ENCODE measurements around the gene SOWAHC.

DNA sequence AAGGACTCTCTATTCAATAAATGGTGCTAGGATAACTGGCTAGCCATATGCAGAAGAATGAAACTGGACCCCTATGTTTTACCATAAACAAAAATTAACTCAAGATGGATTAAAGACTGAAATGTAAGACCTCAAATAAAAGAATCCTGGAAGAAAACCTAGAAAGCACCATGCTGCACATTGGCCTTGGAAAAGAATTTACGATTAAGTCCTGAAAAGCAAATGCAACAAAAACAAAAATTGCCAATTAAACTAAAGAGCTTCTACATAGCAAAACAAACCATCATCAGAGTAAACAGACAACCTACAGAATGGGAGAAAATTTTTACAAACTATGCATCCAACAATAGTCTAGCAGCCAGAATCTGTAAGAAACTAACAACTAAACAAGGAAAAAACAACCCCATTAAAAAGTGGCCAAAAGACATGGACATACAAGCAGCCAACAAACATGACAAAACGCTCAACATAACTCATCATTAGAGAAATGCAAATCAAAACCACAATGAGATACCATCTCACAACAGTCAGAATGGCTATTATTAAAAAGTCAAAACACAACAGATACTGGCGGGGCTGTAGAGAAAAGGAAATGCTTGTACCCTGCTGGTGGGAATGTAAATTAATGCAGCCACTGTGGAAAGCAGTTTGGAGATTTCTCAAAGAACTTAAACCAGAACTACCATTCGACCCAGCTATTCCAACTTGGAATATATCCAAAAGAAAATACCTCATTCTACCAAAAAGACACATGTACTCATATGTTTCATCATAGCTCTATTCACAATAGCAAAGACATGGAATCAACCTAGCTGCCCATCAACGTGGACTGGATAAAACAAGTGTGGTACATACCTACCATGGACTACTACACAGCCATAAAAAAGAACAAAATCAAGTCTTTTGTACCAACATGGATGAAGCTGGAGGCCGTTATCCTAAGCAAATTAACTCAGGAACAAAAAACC lies 31.0 kb upstream of the SOWAHC start:
- TF ChIP-seq, protein P1, sequence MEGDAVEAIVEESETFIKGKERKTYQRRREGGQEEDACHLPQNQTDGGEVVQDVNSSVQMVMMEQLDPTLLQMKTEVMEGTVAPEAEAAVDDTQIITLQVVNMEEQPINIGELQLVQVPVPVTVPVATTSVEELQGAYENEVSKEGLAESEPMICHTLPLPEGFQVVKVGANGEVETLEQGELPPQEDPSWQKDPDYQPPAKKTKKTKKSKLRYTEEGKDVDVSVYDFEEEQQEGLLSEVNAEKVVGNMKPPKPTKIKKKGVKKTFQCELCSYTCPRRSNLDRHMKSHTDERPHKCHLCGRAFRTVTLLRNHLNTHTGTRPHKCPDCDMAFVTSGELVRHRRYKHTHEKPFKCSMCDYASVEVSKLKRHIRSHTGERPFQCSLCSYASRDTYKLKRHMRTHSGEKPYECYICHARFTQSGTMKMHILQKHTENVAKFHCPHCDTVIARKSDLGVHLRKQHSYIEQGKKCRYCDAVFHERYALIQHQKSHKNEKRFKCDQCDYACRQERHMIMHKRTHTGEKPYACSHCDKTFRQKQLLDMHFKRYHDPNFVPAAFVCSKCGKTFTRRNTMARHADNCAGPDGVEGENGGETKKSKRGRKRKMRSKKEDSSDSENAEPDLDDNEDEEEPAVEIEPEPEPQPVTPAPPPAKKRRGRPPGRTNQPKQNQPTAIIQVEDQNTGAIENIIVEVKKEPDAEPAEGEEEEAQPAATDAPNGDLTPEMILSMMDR (IDR thresholded peaks at IDR 0.05): no peak
- no peak for TF ChIP-seq ZFX (IDR thresholded peaks at IDR 0.05; ENCODE audit: borderline replicate concordance)

All from 22Rv1 (cell line).